GM19463 (cell line): ENCODE results near the gene KDM1B.
"Not testable (repeated sequence)": the region's sequence is repeated elsewhere in the genome, so short reads cannot be mapped to it uniquely, and the experiment has no call there.

Experiments
- ATAC-seq: cut with Tn5 transposase; IDR thresholded peaks from one replicate; pipeline ENCODE4 v1.9.1; 2021; ENCODE audit warnings: mild to moderate bottlenecking, moderate library complexity; ENCODE audit not compliant: unreplicated experiment

The KDM1B gene

DNA sequence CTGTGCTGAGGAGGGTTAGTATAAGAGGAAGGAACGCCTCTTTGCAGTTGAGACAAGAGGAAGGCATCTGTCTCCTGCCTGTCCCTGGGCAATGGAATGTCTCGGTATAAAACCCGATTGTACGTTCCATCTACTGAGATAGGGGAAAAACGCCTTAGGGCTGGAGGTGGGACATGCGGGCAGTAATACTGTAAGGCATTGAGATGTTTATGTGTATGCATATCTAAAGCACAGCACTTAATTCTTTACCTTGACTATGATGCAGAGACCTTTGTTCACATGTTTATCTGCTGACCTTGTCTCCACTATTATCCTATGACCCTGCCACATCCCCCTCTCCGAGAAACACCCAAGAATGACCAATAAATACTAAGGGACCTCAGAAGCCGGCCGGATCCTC is 71.9 kb downstream of the KDM1B start:
- not testable (repeated sequence) for ATAC-seq

DNA sequence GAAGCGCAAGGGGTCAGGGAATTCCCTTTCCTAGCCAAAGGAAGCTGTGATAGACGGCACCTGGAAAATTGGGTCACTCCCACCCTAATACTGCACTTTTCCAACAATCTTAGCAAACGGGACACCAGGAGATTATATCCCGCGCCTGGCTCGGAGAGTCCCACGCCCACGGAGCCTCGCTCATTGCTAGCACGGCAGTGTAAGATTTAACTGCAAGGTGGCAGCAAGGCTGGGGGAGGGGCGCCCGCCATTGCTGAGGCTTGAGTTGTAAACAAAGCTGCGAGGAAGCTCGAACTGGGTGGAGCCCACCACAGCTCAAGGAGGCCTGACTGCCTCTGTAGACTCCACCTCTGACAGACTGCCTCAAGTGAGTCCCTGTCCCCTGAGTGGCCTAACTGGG is 73.4 kb downstream of the KDM1B start:
- ATAC-seq = not testable (repeated sequence)

GRCh38 chr6:18231856-18232255 is 76.6 kb downstream of the KDM1B start:
- ATAC-seq = not testable (repeated sequence)

DNA sequence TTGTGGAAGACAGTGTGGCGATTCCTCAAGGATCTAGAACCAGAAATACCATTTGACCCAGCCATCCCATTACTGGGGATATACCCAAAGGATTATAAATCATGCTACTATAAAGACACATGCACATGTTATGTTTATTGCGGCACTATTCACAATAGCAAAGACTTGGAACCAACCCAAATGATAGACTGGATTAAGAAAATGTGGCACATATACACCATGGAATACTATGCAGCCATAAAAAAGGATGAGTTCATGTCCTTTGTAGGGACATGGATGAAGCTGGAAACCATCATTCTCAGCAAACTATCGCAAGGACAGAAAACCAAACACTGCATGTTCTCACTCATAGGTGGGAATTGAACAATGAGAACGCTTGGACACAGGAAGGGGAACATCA is 78.5 kb downstream of the KDM1B start:
- ATAC-seq = not testable (repeated sequence)

- ATAC-seq = no peak
These were observed 79.3 kb downstream of the KDM1B start for GRCh38 chr6:18234564-18234963.

GRCh38 chr6:18235524-18235923 is 80.3 kb downstream of the KDM1B start:
- ATAC-seq = no peak

- no peak for ATAC-seq
These were observed 81.9 kb downstream of the KDM1B start for GRCh38 chr6:18237167-18237566.

- ATAC-seq = no peak
These were observed 85.0 kb downstream of the KDM1B start for GRCh38 chr6:18240230-18240629.

- peak; percentile 44 for ATAC-seq
These were observed 86.2 kb downstream of the KDM1B start for GRCh38 chr6:18241208-18242038.

DNA sequence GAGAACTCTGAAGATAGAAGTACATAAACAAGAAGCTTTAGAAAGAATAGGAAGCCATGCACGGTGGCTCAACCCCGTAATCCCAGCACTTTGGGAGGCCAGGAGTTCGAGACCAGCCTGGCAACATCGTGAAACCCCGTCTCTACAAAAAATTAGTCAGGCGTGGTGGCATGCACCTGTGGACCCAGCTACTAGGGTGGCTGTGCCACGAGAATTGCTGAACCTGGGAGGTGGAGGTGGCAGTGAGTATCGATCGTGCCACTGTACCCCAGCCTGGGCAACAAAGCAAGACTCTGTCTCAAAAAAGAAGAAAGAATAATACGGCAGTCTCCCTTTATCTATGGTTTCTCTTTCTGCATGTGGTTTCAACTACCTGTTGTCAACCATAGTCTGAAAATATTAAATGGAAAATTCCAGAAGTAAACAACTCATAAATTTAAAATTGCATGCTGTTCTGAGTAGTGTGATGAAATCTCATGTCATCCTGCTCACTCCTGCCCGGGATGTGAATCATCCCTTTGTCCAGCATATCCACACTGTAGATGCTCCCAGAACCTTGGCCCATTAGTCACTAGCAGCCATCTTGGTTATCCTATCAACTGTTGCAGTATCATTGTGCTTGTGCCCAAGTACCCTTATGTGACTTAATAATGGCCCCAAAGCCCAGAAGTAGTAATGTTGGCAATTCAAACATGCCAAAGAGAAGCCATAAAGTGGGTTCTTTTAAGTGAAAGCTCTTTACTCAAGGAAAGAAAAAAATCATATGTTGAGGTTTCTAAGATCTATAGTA is 87.0 kb downstream of the KDM1B start:
- no peak for ATAC-seq

DNA sequence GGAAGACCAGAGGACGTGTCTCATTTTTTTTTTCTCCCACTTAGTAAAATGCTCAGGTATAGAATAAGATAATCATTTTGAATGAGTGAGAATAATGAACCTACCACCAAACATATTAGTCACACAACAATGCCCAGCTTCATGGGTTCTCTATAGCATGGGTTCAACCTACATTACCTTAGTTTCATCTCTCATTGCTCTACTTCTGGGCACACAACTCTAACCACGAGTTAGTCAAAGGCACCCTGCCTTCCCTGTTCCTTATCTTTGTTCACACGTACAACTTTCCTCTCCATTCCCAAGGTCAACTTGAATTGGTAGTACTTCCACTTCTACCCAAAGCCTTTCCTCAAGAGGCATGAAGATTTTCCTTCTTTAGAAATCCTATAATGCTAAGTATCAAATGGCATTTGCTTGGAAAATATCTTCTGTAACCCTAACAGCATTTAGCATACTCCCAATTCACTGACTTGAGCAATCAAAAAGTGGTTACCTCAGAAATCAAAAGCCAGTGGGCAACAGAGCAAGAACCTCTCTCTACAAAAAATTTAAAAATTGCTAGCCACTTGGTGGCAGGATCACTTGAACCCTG is 88.2 kb downstream of the KDM1B start:
- no peak for ATAC-seq

DNA sequence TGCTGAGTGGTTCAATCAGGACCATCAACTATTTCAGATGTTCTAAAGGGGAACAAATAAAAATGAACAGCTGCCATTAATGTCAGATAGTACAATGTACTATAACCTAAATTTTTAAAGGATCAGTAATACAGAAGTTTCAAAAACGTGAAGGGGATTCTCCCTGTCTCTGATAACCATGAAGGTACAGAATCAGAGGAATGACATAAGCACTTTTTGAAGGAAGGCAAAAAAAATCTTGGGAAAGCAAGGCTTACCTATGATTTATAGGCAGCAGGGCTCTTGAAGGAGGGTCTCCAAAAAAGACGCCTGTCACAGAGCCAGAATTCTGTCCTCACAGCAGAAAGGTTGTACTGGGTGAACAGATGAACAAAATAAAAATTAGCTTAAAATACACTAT is 89.0 kb downstream of the KDM1B start:
- no peak for ATAC-seq

GRCh38 chr6:18245079-18245478 is 89.9 kb downstream of the KDM1B start:
- no peak for ATAC-seq

- ATAC-seq = peak; percentile 54
These were observed 90.4 kb downstream of the KDM1B start for GRCh38 chr6:18245642-18246041.

DNA sequence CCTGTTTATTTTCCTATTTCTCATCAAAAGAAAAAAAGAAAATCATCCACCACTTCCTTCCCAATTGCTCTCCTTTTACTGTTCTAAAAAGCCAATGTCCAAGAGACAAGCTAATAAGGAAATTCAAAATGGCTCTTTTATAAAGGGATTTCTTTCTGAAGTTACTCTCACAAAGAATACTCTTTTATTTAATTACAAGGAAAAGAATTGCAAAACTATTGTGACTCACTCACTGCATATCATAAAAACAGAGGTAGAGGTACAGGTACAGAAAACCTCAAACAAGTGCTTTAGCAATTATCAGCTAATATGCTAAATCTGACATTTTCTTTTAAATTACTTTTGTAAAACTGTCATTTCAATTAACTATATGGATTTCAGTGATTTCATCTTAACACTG is 91.0 kb downstream of the KDM1B start:
- no peak for ATAC-seq

DNA sequence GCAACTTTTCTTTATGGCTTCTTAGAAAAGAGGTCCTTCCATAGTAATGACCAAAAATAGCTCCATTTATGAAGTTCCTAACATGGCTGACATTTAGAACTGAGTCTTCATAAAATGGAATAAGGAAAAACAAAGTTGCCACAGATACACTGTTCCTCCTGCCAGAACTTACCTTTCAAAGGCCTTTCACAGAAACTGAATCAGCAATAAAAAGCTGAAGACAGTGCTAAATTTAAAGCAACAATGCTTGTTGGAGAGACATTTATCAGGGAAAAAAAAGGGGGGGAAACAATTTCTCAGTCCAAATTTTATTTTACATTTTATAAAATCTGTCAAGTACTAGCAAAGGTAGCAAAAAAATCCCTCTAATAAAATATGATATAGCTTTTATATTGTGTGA is 91.8 kb downstream of the KDM1B start:
- no peak for ATAC-seq

DNA sequence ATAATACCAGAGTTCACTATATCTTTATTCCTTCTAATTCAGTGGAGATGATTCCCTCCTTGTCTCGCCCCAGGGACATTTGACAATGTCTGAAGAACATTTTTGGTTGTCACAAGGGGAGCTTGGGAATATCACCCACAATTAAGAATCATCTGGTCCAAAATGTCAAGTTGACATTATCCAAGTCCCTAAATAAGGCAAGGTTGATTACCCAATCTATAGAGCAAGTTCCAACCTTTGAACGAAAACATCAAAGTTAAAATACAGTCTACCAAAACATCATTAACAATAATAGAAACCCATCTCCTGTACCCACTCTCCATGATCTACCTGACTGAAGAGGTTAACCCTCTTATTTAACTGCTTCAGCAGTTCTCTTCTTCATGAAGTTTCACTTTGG is 93.5 kb downstream of the KDM1B start:
- no peak for ATAC-seq

DNA sequence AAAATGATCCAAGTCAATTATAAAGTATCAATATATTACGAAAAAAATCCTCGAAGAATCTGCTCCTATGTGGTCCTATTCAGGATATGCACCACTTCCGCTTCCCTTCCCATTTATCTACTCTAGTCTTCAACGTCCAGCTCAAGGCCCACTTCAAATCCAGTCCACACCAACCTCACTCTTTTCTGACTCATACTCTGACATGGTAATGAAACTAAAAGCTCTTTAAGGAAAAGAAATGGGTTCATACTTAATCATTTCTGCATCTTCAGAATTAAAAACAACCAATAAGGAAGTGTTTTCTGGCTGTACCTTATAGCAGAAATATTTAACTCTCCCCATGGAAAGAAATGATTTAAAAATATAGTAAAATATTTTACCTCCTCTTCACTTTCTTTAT is 94.0 kb downstream of the KDM1B start:
- ATAC-seq = no peak

GRCh38 chr6:18253635-18254034 is 98.4 kb downstream of the KDM1B start:
- ATAC-seq = no peak

DNA sequence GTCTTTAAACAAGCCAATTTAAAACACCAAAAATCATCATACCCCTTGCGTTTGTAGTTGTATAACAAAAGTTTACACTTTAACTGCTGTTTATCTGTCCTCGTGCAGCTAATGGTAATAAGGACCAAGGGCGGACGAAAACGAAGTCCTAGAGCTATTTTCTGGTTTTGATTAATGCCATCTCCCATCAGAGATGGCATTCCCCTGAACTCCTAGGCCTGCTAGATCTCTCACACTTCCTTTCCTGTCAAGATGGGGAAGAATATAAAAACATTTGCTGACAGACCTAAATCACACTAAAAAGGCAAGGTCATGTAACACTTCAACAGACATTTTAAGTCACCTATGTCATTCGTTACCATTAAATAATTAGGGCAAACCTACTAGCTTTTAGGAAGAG is 99.6 kb downstream of the KDM1B start:
- no peak for ATAC-seq

DNA sequence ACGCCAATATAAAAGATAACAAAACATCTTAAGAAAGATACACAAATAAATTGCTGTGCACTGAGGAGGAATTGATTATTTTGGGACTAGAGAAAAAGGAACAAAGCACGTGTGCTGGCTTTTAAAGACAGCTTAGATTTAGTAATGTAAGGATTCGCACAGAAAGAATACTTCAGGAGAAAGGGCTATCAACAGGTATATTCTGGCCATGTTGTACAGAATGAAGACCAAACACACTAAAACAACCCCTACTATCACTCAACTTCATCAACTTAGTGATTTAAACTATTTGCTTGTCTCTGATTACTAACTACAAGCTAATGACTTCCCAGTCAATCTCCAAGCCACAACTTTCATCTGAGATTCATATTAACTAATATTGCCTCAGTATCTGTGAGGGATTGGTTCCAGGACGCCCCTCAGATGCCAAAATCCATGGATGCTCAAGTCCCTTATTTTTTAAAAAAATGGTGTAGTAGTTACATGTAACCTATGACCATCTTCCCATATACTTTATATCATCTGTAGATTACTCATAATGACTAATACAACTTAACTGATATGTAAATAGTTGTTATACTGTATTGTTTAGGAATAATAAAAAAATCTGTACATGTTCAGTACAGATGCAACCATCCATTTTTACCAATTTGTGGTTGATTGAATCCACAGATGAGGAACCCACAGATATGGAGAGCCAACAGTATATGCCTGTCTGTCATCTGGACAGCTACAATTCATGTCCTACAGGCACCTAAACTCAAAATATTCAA is 104.6 kb downstream of the KDM1B start:
- ATAC-seq = no peak
